ENCODE data around the gene ARHGAP45. TPM values are rescaled to one million over a fixed set of nuclear protein-coding genes. Genes with fewer than 3 reads are reported as not detected.

The ARHGAP45 gene
- total and polyA plus RNA-seq, 9 of the 15 experiments (the other 6 are each of a cell fraction or from before 2014, with no cell fraction given), result 0.08 to 22.1 (median 4.2) TPM

DNA sequence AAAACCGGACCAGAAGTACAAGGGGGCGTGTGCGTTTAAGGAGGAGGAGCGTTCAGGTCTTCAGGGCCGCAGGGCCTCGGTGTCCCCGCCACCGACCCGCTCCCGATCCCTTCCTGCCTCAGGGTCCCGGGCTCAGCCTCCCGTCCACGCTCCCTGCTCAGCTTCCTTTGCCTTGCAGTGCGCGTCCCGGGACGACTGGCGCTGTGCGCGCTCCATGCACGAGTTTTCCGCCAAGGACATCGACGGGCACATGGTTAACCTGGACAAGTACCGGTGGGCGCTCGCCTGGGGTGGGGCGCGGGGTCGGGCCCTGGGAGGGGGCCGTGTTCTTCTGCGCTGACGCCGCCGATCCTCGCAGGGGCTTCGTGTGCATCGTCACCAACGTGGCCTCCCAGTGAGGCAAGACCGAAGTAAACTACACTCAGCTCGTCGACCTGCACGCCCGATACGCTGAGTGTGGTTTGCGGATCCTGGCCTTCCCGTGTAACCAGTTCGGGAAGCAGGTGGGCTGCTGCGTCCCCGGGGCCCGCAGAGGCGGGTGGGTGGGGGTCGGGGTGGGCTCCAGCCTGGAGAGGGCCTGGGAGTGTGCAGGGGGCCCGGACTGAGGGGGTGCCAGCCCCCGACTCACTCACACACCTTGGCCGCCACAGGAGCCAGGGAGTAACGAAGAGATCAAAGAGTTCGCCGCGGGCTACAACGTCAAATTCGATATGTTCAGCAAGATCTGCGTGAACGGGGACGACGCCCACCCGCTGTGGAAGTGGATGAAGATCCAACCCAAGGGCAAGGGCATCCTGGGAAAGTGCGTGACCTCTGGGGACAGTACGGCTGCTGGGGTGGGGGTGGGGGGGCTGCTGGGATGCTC lies 38.3 kb downstream of the ARHGAP45 start (continued):
- TF ChIP-seq, protein P1, sequence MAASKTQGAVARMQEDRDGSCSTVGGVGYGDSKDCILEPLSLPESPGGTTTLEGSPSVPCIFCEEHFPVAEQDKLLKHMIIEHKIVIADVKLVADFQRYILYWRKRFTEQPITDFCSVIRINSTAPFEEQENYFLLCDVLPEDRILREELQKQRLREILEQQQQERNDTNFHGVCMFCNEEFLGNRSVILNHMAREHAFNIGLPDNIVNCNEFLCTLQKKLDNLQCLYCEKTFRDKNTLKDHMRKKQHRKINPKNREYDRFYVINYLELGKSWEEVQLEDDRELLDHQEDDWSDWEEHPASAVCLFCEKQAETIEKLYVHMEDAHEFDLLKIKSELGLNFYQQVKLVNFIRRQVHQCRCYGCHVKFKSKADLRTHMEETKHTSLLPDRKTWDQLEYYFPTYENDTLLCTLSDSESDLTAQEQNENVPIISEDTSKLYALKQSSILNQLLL (CRISPR knock-in tag; IDR thresholded peaks at IDR 0.05; ENCODE audit: borderline replicate concordance), result no peak
- TF ChIP-seq ZNF785 (CRISPR knock-in tag; IDR thresholded peaks at IDR 0.05) (no peak), BRD9 (IDR thresholded peaks at IDR 0.05; ENCODE audit: low read depth, partially characterized antibody) (no peak), MAZ (CRISPR knock-in tag; conservative IDR thresholded peaks at IDR 0.05 in 1 of 2, IDR thresholded peaks at IDR 0.05 in 1 of 2) (0 out of 4 replicates have a peak, but pooled peaks of 1 of the 2 experiments have one; percentile 7), RBFOX2 (IDR thresholded peaks at IDR 0.05; ENCODE audit: low read depth, low read length) (peak; percentile 0; the same call in 1 of the 2 replicates), GATAD2B (IDR thresholded peaks at IDR 0.05; ENCODE audit: borderline replicate concordance) (no peak), E2F3 (CRISPR knock-in tag; IDR thresholded peaks at IDR 0.05) (no peak), IFI16 (CRISPR knock-in tag; IDR thresholded peaks at IDR 0.05) (no peak), FOXA3 (CRISPR knock-in tag; conservative IDR thresholded peaks at IDR 0.05 in 1 of 2, IDR thresholded peaks at IDR 0.05 in 1 of 2) (no peak), STAT5B (CRISPR knock-in tag; IDR thresholded peaks at IDR 0.05) (no peak), POLR2AphosphoS2 (IDR thresholded peaks at IDR 0.05; ENCODE audit: low read length) (no peak), SRSF9 (IDR thresholded peaks at IDR 0.05; ENCODE audit: borderline replicate concordance, low read depth, low read length) (no peak), SMAD2 (IDR thresholded peaks at IDR 0.05; ENCODE audit: low read depth, low read length) (no peak)
- TF ChIP-seq, protein P2, sequence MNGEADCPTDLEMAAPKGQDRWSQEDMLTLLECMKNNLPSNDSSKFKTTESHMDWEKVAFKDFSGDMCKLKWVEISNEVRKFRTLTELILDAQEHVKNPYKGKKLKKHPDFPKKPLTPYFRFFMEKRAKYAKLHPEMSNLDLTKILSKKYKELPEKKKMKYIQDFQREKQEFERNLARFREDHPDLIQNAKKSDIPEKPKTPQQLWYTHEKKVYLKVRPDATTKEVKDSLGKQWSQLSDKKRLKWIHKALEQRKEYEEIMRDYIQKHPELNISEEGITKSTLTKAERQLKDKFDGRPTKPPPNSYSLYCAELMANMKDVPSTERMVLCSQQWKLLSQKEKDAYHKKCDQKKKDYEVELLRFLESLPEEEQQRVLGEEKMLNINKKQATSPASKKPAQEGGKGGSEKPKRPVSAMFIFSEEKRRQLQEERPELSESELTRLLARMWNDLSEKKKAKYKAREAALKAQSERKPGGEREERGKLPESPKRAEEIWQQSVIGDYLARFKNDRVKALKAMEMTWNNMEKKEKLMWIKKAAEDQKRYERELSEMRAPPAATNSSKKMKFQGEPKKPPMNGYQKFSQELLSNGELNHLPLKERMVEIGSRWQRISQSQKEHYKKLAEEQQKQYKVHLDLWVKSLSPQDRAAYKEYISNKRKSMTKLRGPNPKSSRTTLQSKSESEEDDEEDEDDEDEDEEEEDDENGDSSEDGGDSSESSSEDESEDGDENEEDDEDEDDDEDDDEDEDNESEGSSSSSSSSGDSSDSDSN (IDR thresholded peaks at IDR 0.05; ENCODE audit: borderline replicate concordance in 1 of 2, low read depth in 2 of 2, low read length in 2 of 2), result no peak
- TF ChIP-seq, protein P3, sequence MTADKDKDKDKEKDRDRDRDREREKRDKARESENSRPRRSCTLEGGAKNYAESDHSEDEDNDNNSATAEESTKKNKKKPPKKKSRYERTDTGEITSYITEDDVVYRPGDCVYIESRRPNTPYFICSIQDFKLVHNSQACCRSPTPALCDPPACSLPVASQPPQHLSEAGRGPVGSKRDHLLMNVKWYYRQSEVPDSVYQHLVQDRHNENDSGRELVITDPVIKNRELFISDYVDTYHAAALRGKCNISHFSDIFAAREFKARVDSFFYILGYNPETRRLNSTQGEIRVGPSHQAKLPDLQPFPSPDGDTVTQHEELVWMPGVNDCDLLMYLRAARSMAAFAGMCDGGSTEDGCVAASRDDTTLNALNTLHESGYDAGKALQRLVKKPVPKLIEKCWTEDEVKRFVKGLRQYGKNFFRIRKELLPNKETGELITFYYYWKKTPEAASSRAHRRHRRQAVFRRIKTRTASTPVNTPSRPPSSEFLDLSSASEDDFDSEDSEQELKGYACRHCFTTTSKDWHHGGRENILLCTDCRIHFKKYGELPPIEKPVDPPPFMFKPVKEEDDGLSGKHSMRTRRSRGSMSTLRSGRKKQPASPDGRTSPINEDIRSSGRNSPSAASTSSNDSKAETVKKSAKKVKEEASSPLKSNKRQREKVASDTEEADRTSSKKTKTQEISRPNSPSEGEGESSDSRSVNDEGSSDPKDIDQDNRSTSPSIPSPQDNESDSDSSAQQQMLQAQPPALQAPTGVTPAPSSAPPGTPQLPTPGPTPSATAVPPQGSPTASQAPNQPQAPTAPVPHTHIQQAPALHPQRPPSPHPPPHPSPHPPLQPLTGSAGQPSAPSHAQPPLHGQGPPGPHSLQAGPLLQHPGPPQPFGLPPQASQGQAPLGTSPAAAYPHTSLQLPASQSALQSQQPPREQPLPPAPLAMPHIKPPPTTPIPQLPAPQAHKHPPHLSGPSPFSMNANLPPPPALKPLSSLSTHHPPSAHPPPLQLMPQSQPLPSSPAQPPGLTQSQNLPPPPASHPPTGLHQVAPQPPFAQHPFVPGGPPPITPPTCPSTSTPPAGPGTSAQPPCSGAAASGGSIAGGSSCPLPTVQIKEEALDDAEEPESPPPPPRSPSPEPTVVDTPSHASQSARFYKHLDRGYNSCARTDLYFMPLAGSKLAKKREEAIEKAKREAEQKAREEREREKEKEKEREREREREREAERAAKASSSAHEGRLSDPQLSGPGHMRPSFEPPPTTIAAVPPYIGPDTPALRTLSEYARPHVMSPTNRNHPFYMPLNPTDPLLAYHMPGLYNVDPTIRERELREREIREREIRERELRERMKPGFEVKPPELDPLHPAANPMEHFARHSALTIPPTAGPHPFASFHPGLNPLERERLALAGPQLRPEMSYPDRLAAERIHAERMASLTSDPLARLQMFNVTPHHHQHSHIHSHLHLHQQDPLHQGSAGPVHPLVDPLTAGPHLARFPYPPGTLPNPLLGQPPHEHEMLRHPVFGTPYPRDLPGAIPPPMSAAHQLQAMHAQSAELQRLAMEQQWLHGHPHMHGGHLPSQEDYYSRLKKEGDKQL (CRISPR knock-in tag; IDR thresholded peaks at IDR 0.05; ENCODE audit: borderline replicate concordance), result no peak
- TF ChIP-seq, protein P4, sequence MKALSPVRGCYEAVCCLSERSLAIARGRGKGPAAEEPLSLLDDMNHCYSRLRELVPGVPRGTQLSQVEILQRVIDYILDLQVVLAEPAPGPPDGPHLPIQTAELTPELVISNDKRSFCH (CRISPR knock-in tag; IDR thresholded peaks at IDR 0.05), result no peak
- TF ChIP-seq, protein P4 (tag; IDR thresholded peaks at IDR 0.05), result no peak
